ENCODE measurements around the gene KLF3.

Gene KLF3

GRCh38 chr4:38723726-38724474, 59.9 kb downstream of the KLF3 start:
- in situ Hi-C loops (cut with HindIII; ENCODE audit: low pct_ligation_motif_present, low pct_unique_long_range_greater_than_20kb, low sequenced_read_pairs): no loop called here

GRCh38 chr4:38724475-38724808, 60.4 kb downstream of the KLF3 start:
- DNase-seq: no peak
- in situ Hi-C loops (cut with HindIII; ENCODE audit: low pct_ligation_motif_present, low pct_unique_long_range_greater_than_20kb, low sequenced_read_pairs): no loop called here

More at GRCh38 chr4:38723726-38724474, 59.9 kb downstream of the KLF3 start:
- DNase-seq: no peak

GRCh38 chr4:38728631-38729141, 64.7 kb downstream of the KLF3 start:
- in situ Hi-C loops (cut with HindIII; ENCODE audit: low pct_ligation_motif_present, low pct_unique_long_range_greater_than_20kb, low sequenced_read_pairs): no loop called here
- DNase-seq: no peak

GRCh38 chr4:38730493-38730829, 66.5 kb downstream of the KLF3 start:
- in situ Hi-C loops (cut with HindIII; ENCODE audit: low pct_ligation_motif_present, low pct_unique_long_range_greater_than_20kb, low sequenced_read_pairs): no loop called here

GRCh38 chr4:38730830-38731646, 67.0 kb downstream of the KLF3 start:
- peak; percentile 78 for DNase-seq
- in situ Hi-C loops (cut with HindIII; ENCODE audit: low pct_ligation_motif_present, low pct_unique_long_range_greater_than_20kb, low sequenced_read_pairs): no loop called here

More at GRCh38 chr4:38730493-38730829, 66.5 kb downstream of the KLF3 start:
- no peak for DNase-seq

GRCh38 chr4:38733663-38734062, 69.7 kb downstream of the KLF3 start:
- in situ Hi-C loops (cut with HindIII; ENCODE audit: low pct_ligation_motif_present, low pct_unique_long_range_greater_than_20kb, low sequenced_read_pairs): no loop called here
- no peak for DNase-seq

- in situ Hi-C loops (cut with HindIII; ENCODE audit: low pct_ligation_motif_present, low pct_unique_long_range_greater_than_20kb, low sequenced_read_pairs): no loop called here
- no peak for DNase-seq
Observed at GRCh38 chr4:38734446-38734845, 70.4 kb downstream of the KLF3 start.

GRCh38 chr4:38734911-38735310, 70.9 kb downstream of the KLF3 start:
- in situ Hi-C loops (cut with HindIII; ENCODE audit: low pct_ligation_motif_present, low pct_unique_long_range_greater_than_20kb, low sequenced_read_pairs): no loop called here
- no peak for DNase-seq

GRCh38 chr4:38735870-38736269, 71.9 kb downstream of the KLF3 start:
- in situ Hi-C loops (cut with HindIII; ENCODE audit: low pct_ligation_motif_present, low pct_unique_long_range_greater_than_20kb, low sequenced_read_pairs): no loop called here
- no peak for DNase-seq

- in situ Hi-C loops (cut with HindIII; ENCODE audit: low pct_ligation_motif_present, low pct_unique_long_range_greater_than_20kb, low sequenced_read_pairs): no loop called here
- DNase-seq: no peak
Observed at GRCh38 chr4:38738940-38739803, 75.2 kb downstream of the KLF3 start.

- in situ Hi-C loops (cut with HindIII; ENCODE audit: low pct_ligation_motif_present, low pct_unique_long_range_greater_than_20kb, low sequenced_read_pairs): no loop called here
Observed at GRCh38 chr4:38740303-38740702, 76.3 kb downstream of the KLF3 start.

GRCh38 chr4:38743866-38744265, 79.9 kb downstream of the KLF3 start:
- in situ Hi-C loops (cut with HindIII; ENCODE audit: low pct_ligation_motif_present, low pct_unique_long_range_greater_than_20kb, low sequenced_read_pairs): no loop called here
- DNase-seq: no peak

More at GRCh38 chr4:38740303-38740702, 76.3 kb downstream of the KLF3 start:
- DNase-seq: no peak

- DNase-seq: no peak
- in situ Hi-C loops (cut with HindIII; ENCODE audit: low pct_ligation_motif_present, low pct_unique_long_range_greater_than_20kb, low sequenced_read_pairs): no loop called here
Observed at GRCh38 chr4:38745881-38746280, 81.9 kb downstream of the KLF3 start.

GRCh38 chr4:38747629-38748028, 83.6 kb downstream of the KLF3 start:
- in situ Hi-C loops (cut with HindIII; ENCODE audit: low pct_ligation_motif_present, low pct_unique_long_range_greater_than_20kb, low sequenced_read_pairs): no loop called here
- no peak for DNase-seq

GRCh38 chr4:38749336-38749735, 85.3 kb downstream of the KLF3 start:
- no peak for DNase-seq
- in situ Hi-C loops (cut with HindIII; ENCODE audit: low pct_ligation_motif_present, low pct_unique_long_range_greater_than_20kb, low sequenced_read_pairs): no loop called here

Data from ACHN (cell line).